Naive thymus-derived CD8-positive, alpha-beta T cell (primary cell): Measurements from ENCODE around the gene TNIP3. TPM values are rescaled to one million over a fixed set of nuclear protein-coding genes. Genes with fewer than 3 reads are reported as not detected.
"Not testable (repeated sequence)": the region's sequence is repeated elsewhere in the genome, so short reads cannot be mapped to it uniquely, and the experiment has no call there.

Source experiments
- ATAC-seq, 2 donors: fragments of 150-1000 bp; cut with Tn5 transposase in 1 of 2; sonication (Bioruptor Pico), chemical (Tn5 transposase) in 1 of 2; 1 replicate in 1 of 2; 2 replicates in 1 of 2; pipeline ENCODE4 v1.10.0; 2021; ENCODE audit warnings: mild to moderate bottlenecking in 2 of 2, moderate library complexity in 2 of 2
- POLR2A ChIA-PET: fragments of 350-600 bp; sonication (Branson Sonifier 250); formaldehyde crosslinking; loops from one replicate; lab custom pipeline; 2021; ENCODE audit warnings: antibody characterized with exemption; lab: Charles Lee
- DNase-seq, 10 donors: peaks; one replicate each; pipeline versions ENCODE4 v3.0.0 to v3.0.0-alpha.2; 2020 to 2022
- H3K27ac Mint-ChIP-seq, 10 donors: one replicate each; pipeline ENCODE4 v1.8.0; 2020 to 2022; ENCODE audit warnings: mild to moderate bottlenecking in 10 of 10, mixed read lengths in 10 of 10, moderate library complexity in 4 of 10, inconsistent platforms in 1 of 10
- H3K27me3 Mint-ChIP-seq, 5 donors: one replicate each; pipeline ENCODE4 v1.8.0; 2021 to 2022; ENCODE audit warnings: mixed read lengths in 5 of 5
- H3K36me3 Mint-ChIP-seq, 3 donors: one replicate each; pipeline ENCODE4 v1.8.0; 2020 to 2022; ENCODE audit warnings: mixed read lengths in 3 of 3, mild to moderate bottlenecking in 2 of 3, inconsistent platforms in 1 of 3
- H3K4me1 Mint-ChIP-seq, 4 donors: one replicate each; pipeline ENCODE4 v1.8.0; 2021 to 2022; ENCODE audit warnings: mixed read lengths in 4 of 4
- H3K4me3 Mint-ChIP-seq, 10 donors: one replicate each; pipeline ENCODE4 v1.8.0; 2020 to 2022; ENCODE audit warnings: mild to moderate bottlenecking in 10 of 10, mixed read lengths in 10 of 10, moderate library complexity in 6 of 10, inconsistent platforms in 1 of 10
- H3K9me3 Mint-ChIP-seq, 9 donors: one replicate each; pipeline ENCODE4 v1.8.0; 2020 to 2022; ENCODE audit warnings: mixed read lengths in 9 of 9, mild to moderate bottlenecking in 3 of 9, inconsistent platforms in 1 of 9, moderate library complexity in 1 of 9
- polyA plus RNA-seq, 3 donors: library from polyadenylated mRNA; unstranded; fragments of 300-500 nt; fragmentation: Illumina TruSeq; gene quantifications; one replicate each; pipeline ENCODE4 v1.2.3, GENCODE V29; 2021
- total RNA-seq, 8 experiments: library from RNA in 2 of 8; stranded (reverse) in 2 of 8; gene quantifications; one replicate each; pipeline ENCODE4 v1.2.3 and lab custom pipeline; 2021 to 2026

Gene TNIP3
- total RNA-seq (under 1 TPM; 0.29 to 0.49 TPM), polyA plus RNA-seq (1 to 10 TPM in 2 of 3 donors, under 1 TPM in 1; 0.88 to 8.0 (median 1.1) TPM), total RNA-seq (lab: John Stamatoyannopoulos, UW) (0 to 2.6 (median 0.85) reads per million in 6 experiments)

GRCh38 chr4:121164291-121164690 lies at the start of gene TNIP3:
TNIP3 (minus strand) TSS chr4:121164321; CDS start chr4:121164125, 196 bp downstream.
- peak within 1 kb of the TSS; percentile 49 to 92 (median 74) for H3K27ac Mint-ChIP-seq
- POLR2A ChIA-PET, result no interaction called here
- H3K36me3 Mint-ChIP-seq, result peaks cover 0 to 5% (median 0%) of the 10 kb centered on the region in 3 donors
- no peaks in the 10 kb centered on the region for H3K27me3 Mint-ChIP-seq
- H3K4me3 Mint-ChIP-seq, result peak within 1 kb of the TSS in 6 of 10 donors; percentile 33 to 70 (median 62)
- DNase-seq, result no peak
- no peak for ATAC-seq
- H3K9me3 Mint-ChIP-seq, result peaks cover 0 to 1% (median 0%) of the 10 kb centered on the region in 9 donors
- H3K4me1 Mint-ChIP-seq, result peaks cover 24 to 55% (median 31%) of the 10 kb centered on the region in 4 donors

GRCh38 chr4:121212806-121213205 lies 48.7 kb upstream of the TNIP3 start:
- ATAC-seq, result no peak
- H3K4me1 Mint-ChIP-seq, result peaks cover 0 to 7% (median 4%) of the 10 kb centered on the region in 4 donors
- peaks cover 0 to 4% (median 0%) of the 10 kb centered on the region in 9 donors for H3K9me3 Mint-ChIP-seq
- peaks cover 0 to 1% (median 0%) of the 10 kb centered on the region in 5 donors for H3K27me3 Mint-ChIP-seq
- POLR2A ChIA-PET, result no interaction called here
- DNase-seq, result no peak
- peaks cover 0 to 6% (median 3%) of the 10 kb centered on the region in 3 donors for H3K36me3 Mint-ChIP-seq
- H3K4me3 Mint-ChIP-seq, result no peak overlapping the region
- H3K27ac Mint-ChIP-seq, result no peak overlapping the region

- ATAC-seq, result no peak
- Mint-ChIP-seq H3K9me3 (peaks cover 0 to 4% (median 0%) of the 10 kb centered on the region in 9 donors), H3K4me1 (peaks cover 0 to 1% (median 0%) of the 10 kb centered on the region in 4 donors), H3K27me3 (peaks cover 0 to 2% (median 0%) of the 10 kb centered on the region in 5 donors), H3K4me3 (no peak overlapping the region), H3K36me3 (peaks cover 0 to 11% (median 3%) of the 10 kb centered on the region in 3 donors), H3K27ac (no peak overlapping the region)
- POLR2A ChIA-PET, result no interaction called here
- DNase-seq, result no peak
These were observed 45.0 kb upstream of the TNIP3 start for GRCh38 chr4:121209171-121209570.

- peaks cover 0 to 1% (median 0%) of the 10 kb centered on the region in 4 donors for H3K4me1 Mint-ChIP-seq
- ATAC-seq (no peak), DNase-seq (no peak)
- no peak overlapping the region for H3K27ac Mint-ChIP-seq
- peaks cover 0 to 4% (median 0%) of the 10 kb centered on the region in 9 donors for H3K9me3 Mint-ChIP-seq
- POLR2A ChIA-PET, result no interaction called here
- peaks cover 0 to 11% (median 3%) of the 10 kb centered on the region in 3 donors for H3K36me3 Mint-ChIP-seq
- peaks cover 0 to 2% (median 0%) of the 10 kb centered on the region in 5 donors for H3K27me3 Mint-ChIP-seq
- no peak overlapping the region for H3K4me3 Mint-ChIP-seq
These were observed 44.3 kb upstream of the TNIP3 start for GRCh38 chr4:121208244-121209007.

GRCh38 chr4:121205777-121206176 lies 41.7 kb upstream of the TNIP3 start:
- DNase-seq, ATAC-seq, H3K9me3 Mint-ChIP-seq, H3K4me1 Mint-ChIP-seq, H3K4me3 Mint-ChIP-seq, H3K27ac Mint-ChIP-seq, H3K27me3 Mint-ChIP-seq: not testable (repeated sequence)
- POLR2A ChIA-PET, result interaction anchor here (0.6 kb wide), 1 partner anchor 466 kb away, joined by 3 read pairs; no protein-coding TSS in a partner anchor
- H3K36me3 Mint-ChIP-seq, result peaks cover 0 to 11% (median 3%) of the 10 kb centered on the region in 3 donors

GRCh38 chr4:121200795-121201472 lies 36.8 kb upstream of the TNIP3 start:
- POLR2A ChIA-PET, result no interaction called here
- Mint-ChIP-seq H3K4me3 (peak overlapping the region in 7 of 10 donors; percentile 1 to 78 (median 5)), H3K27ac (peak overlapping the region in 3 of 10 donors; percentile 9 to 91 (median 59)), H3K27me3 (peaks cover 0 to 2% (median 0%) of the 10 kb centered on the region in 5 donors), H3K36me3 (peaks cover 0 to 5% (median 0%) of the 10 kb centered on the region in 3 donors), H3K4me1 (peaks cover 6 to 25% (median 21%) of the 10 kb centered on the region in 4 donors), H3K9me3 (no peaks in the 10 kb centered on the region)
- DNase-seq, result no peak
- no peak for ATAC-seq

GRCh38 chr4:121199742-121200561 lies 35.8 kb upstream of the TNIP3 start:
- no peaks in the 10 kb centered on the region for H3K9me3 Mint-ChIP-seq
- POLR2A ChIA-PET, result no interaction called here

GRCh38 chr4:121198251-121198650 lies 34.1 kb upstream of the TNIP3 start:
- Mint-ChIP-seq H3K4me3 (no peak overlapping the region), H3K27ac (no peak overlapping the region), H3K27me3 (no peaks in the 10 kb centered on the region), H3K9me3 (no peaks in the 10 kb centered on the region), H3K4me1 (peaks cover 6 to 25% (median 21%) of the 10 kb centered on the region in 4 donors), H3K36me3 (no peaks in the 10 kb centered on the region)
- no peak for ATAC-seq
- no peak for DNase-seq
- POLR2A ChIA-PET, result interaction anchor here (0.8 to 1.0 kb wide), 2 partner anchors 9 to 44 kb away, joined by 3 read pairs; no protein-coding TSS in a partner anchor

More at GRCh38 chr4:121199742-121200561, 35.8 kb upstream of the TNIP3 start:
- no peaks in the 10 kb centered on the region for H3K36me3 Mint-ChIP-seq
- H3K4me1 Mint-ChIP-seq, result peaks cover 6 to 25% (median 21%) of the 10 kb centered on the region in 4 donors
- H3K27me3 Mint-ChIP-seq, result peaks cover 0 to 1% (median 0%) of the 10 kb centered on the region in 5 donors
- ATAC-seq (peak; percentile 79 to 84), DNase-seq (peak in 4 of 10 donors; percentile 22 to 40 (median 25))
- H3K27ac Mint-ChIP-seq, result peak overlapping the region in 3 of 10 donors; percentile 1 to 91 (median 61)
- peak overlapping the region in 5 of 10 donors; percentile 2 to 69 (median 34) for H3K4me3 Mint-ChIP-seq

- no peak for ATAC-seq
- peaks cover 9 to 44% (median 35%) of the 10 kb centered on the region in 4 donors for H3K4me1 Mint-ChIP-seq
- H3K27me3 Mint-ChIP-seq, result no peaks in the 10 kb centered on the region
- H3K36me3 Mint-ChIP-seq, result no peaks in the 10 kb centered on the region
- no peaks in the 10 kb centered on the region for H3K9me3 Mint-ChIP-seq
- H3K27ac Mint-ChIP-seq, result no peak overlapping the region
- no peak for DNase-seq
- POLR2A ChIA-PET, result no interaction called here
- no peak overlapping the region for H3K4me3 Mint-ChIP-seq
These were observed 31.5 kb upstream of the TNIP3 start for GRCh38 chr4:121195649-121196048.

- POLR2A ChIA-PET, result interaction anchor here (0.6 to 1.2 kb wide), 6 partner anchors 12 to 121 kb away, joined by 3 to 5 read pairs (median 3); no protein-coding TSS in a partner anchor
These were observed 28.4 kb upstream of the TNIP3 start for GRCh38 chr4:121192480-121192879.

GRCh38 chr4:121192013-121192412 lies 27.9 kb upstream of the TNIP3 start:
- POLR2A ChIA-PET, result interaction anchor here (0.6 to 1.2 kb wide), 5 partner anchors 60 to 120 kb away, joined by 3 to 5 read pairs (median 3); no protein-coding TSS in a partner anchor
- no peak for ATAC-seq
- peaks cover 16 to 56% (median 48%) of the 10 kb centered on the region in 4 donors for H3K4me1 Mint-ChIP-seq

More at GRCh38 chr4:121192480-121192879, 28.4 kb upstream of the TNIP3 start:
- ATAC-seq (no peak), DNase-seq (peak in 4 of 10 donors; percentile 10 to 53 (median 49))
- H3K36me3 Mint-ChIP-seq, result no peaks in the 10 kb centered on the region
- H3K4me3 Mint-ChIP-seq, result peak overlapping the region; percentile 45 to 75 (median 62)
- no peaks in the 10 kb centered on the region for H3K9me3 Mint-ChIP-seq
- H3K27ac Mint-ChIP-seq, result peak overlapping the region in 9 of 10 donors; percentile 29 to 87 (median 72)
- no peaks in the 10 kb centered on the region for H3K27me3 Mint-ChIP-seq
- H3K4me1 Mint-ChIP-seq, result peaks cover 14 to 51% (median 46%) of the 10 kb centered on the region in 4 donors

More at GRCh38 chr4:121192013-121192412, 27.9 kb upstream of the TNIP3 start:
- DNase-seq, result no peak
- Mint-ChIP-seq H3K36me3 (no peaks in the 10 kb centered on the region), H3K27ac (peak overlapping the region; percentile 24 to 87 (median 70)), H3K27me3 (no peaks in the 10 kb centered on the region), H3K9me3 (no peaks in the 10 kb centered on the region), H3K4me3 (peak overlapping the region; percentile 38 to 75 (median 62))
